ENCODE results near the gene TGFBR3. TPM values are rescaled to one million over a fixed set of nuclear protein-coding genes. Genes with fewer than 3 reads are reported as not detected.

Gene TGFBR3
- total RNA-seq, 2 experiments from 2014 or later = 13.9 to 15.3 TPM

DNA sequence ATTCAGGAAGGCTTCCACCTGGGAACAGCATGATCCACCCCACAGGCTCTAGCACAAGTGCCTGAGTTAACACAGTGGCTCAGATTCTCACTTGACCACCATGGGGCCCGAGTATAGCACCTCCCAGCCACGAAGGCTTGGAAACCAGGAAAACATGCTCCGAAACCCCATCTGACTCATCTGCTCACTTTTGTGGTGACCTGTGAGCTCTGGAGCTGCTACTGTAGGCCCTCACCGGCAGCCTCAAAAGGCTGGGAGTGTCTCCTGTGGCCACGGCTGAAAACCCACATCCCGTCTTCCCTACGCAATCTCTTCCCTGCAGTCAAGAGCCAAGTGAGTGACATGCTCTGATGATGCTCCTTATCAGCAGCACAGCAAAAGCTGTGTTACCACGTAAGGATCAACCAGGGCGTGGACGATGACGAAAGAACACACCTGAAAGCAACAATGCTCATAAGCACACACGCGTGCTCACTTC lies 81.4 kb downstream of the TGFBR3 start:
- DNase-seq (peak; percentile 75), ATAC-seq (ENCODE audit: low read depth) (peak; percentile 67)
- no peaks in the 10 kb centered on the region for H3K9me3 Mint-ChIP-seq
- POLR2A ChIA-PET = interaction anchor here (0.8 to 1.4 kb wide), 2 partner anchors 13 to 303 kb away, joined by 3 read pairs; partner anchors contain the start of gene CDC7
- H3K36me3 Mint-ChIP-seq = peaks cover 6% of the 10 kb centered on the region
- peaks cover 35% of the 10 kb centered on the region for H3K27me3 Mint-ChIP-seq
- peaks cover 37% of the 10 kb centered on the region for H3K4me1 Mint-ChIP-seq
- H3K4me3 Mint-ChIP-seq = peak overlapping the region; percentile 82
- peak overlapping the region; percentile 86 for H3K27ac Mint-ChIP-seq

DNA sequence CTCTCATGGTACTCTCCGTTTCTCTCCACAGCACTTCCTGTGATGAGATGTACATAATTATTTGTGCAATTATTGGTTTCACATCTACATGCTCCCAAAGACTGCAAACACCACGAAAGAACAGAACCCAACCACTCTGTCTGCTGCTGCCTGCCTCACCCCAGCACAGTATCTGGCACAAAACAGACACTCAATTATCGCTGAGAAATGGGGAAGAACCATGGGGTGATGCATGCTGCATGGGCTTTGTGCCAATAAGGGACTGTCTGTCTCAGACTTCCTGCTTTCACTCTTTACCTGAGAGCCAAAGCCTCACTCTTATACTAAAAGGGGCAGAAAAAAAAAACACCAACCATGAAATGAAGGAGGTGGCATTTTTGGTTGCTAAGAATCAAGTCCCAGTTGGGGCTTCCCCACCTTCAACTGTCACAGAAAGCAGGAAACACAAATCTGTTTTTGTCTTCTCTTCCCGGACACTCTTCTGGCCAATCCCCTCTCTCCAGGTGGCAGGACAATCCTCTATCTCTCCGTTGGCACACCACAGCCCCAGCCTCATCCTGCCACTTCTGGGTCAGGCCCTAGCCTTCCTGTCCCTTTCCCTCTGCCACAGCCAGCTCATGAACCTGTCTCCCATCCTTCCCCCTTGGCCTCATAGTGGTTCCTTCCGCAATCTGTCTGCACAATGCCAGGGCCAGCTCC lies 82.0 kb downstream of the TGFBR3 start:
- peaks cover 35% of the 10 kb centered on the region for H3K4me1 Mint-ChIP-seq
- H3K4me3 Mint-ChIP-seq = peak overlapping the region; percentile 82
- DNase-seq (peak; percentile 67), ATAC-seq (ENCODE audit: low read depth) (peak; percentile 70)
- H3K36me3 Mint-ChIP-seq = peaks cover 6% of the 10 kb centered on the region
- peaks cover 35% of the 10 kb centered on the region for H3K27me3 Mint-ChIP-seq
- H3K27ac Mint-ChIP-seq = peak overlapping the region; percentile 86
- POLR2A ChIA-PET = interaction anchor here (0.6 to 1.4 kb wide), 3 partner anchors 12 to 303 kb away, joined by 3 read pairs; partner anchors contain the start of gene CDC7
- no peaks in the 10 kb centered on the region for H3K9me3 Mint-ChIP-seq

DNA sequence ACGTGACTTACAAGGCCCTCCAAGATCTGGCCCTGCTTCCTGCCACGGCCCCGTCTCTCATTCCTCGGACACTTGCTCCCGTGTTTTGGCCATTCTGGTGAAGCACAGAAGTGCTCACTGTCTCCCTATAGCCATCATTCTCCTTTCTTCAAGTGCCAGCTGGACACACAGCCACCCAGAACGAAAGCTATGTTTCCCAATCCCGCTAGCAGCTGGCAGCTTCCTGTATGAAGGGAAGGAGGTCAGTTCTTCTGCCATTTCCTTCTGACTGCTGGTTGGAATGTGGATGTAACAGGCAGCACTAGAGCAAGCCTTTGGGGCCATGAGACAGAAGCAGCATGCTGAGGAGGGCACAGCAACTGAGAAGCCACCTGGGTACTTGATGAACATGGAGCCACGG lies 82.8 kb downstream of the TGFBR3 start:
- Mint-ChIP-seq H3K27ac (peak overlapping the region; percentile 86), H3K27me3 (peaks cover 34% of the 10 kb centered on the region), H3K4me3 (peak overlapping the region; percentile 82), H3K9me3 (no peaks in the 10 kb centered on the region), H3K4me1 (peaks cover 38% of the 10 kb centered on the region), H3K36me3 (peaks cover 6% of the 10 kb centered on the region)
- ATAC-seq (ENCODE audit: low read depth) (no peak), DNase-seq (no peak)
- POLR2A ChIA-PET = interaction anchor here (0.6 to 1.4 kb wide), 2 partner anchors 50 to 302 kb away, joined by 3 read pairs; partner anchors contain the start of gene CDC7

DNA sequence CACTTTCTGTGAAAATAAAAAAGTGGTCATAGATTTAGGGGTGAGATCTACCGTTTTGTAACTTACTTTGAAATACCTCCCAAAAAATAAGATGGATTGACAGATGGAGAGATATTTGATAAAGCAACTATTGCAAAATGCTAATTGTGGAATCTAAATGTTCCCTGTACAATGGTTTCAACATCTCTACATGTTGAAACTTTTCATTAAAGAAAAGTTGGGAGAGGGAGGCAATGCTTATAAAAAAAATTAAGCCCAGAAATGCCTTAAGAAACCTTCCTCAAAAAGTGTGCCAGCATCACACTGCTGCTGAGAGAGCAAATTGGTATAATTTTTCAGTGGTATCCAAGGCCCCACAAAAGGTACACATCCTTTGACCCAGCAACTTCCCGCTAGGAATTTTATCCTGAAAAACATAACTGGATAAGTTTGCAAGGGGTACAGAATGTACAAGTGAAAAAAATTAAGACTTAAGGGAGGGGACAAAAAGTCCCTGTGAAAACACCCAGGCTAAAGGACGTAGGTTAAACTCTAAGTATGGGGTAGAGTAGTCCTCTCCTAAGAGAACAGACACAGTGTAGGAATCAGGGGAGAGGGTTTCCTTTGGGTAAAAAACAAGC lies 84.3 kb downstream of the TGFBR3 start:
- DNase-seq (no peak), ATAC-seq (ENCODE audit: low read depth) (no peak)
- no peaks in the 10 kb centered on the region for H3K9me3 Mint-ChIP-seq
- H3K4me1 Mint-ChIP-seq = peaks cover 38% of the 10 kb centered on the region
- H3K4me3 Mint-ChIP-seq = no peak overlapping the region
- POLR2A ChIA-PET = no interaction called here
- H3K27ac Mint-ChIP-seq = no peak overlapping the region
- H3K27me3 Mint-ChIP-seq = peaks cover 24% of the 10 kb centered on the region
- H3K36me3 Mint-ChIP-seq = peaks cover 6% of the 10 kb centered on the region

DNA sequence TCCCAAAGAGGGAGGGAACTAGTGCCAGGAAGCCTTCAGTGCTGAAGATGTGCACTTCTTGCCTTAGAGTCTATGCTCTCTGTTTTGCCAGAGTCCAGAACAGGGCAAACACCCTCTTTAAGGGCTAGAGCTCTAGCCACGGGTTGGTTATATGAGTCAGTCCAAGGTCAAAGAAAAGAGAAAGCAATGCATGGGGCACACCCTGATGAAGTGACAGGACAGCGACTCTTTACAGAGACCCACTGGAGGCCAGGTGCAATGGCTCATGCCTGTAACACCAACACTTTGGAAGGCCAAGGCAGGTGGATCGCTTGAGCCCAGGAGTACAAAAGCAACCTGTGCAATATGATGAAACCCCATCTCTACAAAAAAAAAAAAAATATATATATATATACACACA lies 86.1 kb downstream of the TGFBR3 start:
- ATAC-seq (ENCODE audit: low read depth) (no peak), DNase-seq (no peak)
- no peak overlapping the region for H3K27ac Mint-ChIP-seq
- no peak overlapping the region for H3K4me3 Mint-ChIP-seq
- POLR2A ChIA-PET = no interaction called here
- peaks cover 30% of the 10 kb centered on the region for H3K4me1 Mint-ChIP-seq
- H3K9me3 Mint-ChIP-seq = peaks cover 3% of the 10 kb centered on the region
- peaks cover 23% of the 10 kb centered on the region for H3K27me3 Mint-ChIP-seq
- peaks cover 6% of the 10 kb centered on the region for H3K36me3 Mint-ChIP-seq

DNA sequence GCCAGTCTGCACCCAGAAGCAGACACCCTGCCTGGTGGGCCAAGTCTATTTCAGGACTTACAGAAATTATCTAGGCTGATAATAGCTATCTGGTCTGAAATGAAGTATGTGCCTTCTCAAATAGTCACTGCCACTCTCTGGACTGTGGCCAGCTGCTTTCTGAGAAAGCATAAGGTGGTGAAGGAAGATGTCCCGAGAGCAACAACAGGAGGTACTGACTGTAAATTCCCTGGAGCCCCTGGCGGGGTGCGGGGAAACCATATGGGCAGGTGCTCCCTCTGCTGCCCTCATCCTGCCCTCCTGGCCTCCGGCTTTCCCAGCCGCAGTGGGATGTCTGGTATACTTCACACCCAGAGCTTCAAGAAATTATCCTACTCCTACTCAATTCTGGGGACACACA lies 86.8 kb downstream of the TGFBR3 start:
- ATAC-seq (ENCODE audit: low read depth) = no peak

DNA sequence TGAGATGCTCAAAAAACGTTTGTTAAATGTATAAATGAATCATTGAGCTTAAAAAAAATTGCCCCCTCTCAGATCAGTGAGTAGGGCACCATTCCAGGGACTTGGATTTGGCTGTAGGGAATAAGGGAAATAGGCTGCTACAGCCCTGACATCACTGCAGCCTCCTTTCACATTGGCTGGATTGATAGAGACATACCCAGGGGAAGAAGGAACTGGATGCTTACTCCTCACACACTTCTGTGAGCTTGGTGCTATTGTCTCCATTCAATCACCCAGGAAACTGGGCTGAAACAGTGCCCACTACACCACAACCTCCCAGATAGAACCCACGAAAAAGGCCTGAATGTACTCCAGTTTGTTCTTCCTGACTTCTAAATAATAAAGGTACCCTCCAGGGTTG lies 87.2 kb downstream of the TGFBR3 start:
- H3K4me3 Mint-ChIP-seq = no peak overlapping the region
- ATAC-seq (ENCODE audit: low read depth) (no peak), DNase-seq (no peak)
- peaks cover 5% of the 10 kb centered on the region for H3K9me3 Mint-ChIP-seq
- POLR2A ChIA-PET = no interaction called here
- H3K27me3 Mint-ChIP-seq = peaks cover 23% of the 10 kb centered on the region
- H3K27ac Mint-ChIP-seq = no peak overlapping the region
- H3K4me1 Mint-ChIP-seq = peaks cover 20% of the 10 kb centered on the region
- peaks cover 8% of the 10 kb centered on the region for H3K36me3 Mint-ChIP-seq

More for the DNA sequence above, 86.8 kb downstream of the TGFBR3 start:
- Mint-ChIP-seq H3K9me3 (peaks cover 5% of the 10 kb centered on the region), H3K4me3 (no peak overlapping the region), H3K36me3 (peaks cover 8% of the 10 kb centered on the region), H3K27ac (no peak overlapping the region), H3K27me3 (peaks cover 23% of the 10 kb centered on the region), H3K4me1 (peaks cover 24% of the 10 kb centered on the region)
- POLR2A ChIA-PET = no interaction called here
- no peak for DNase-seq

DNA sequence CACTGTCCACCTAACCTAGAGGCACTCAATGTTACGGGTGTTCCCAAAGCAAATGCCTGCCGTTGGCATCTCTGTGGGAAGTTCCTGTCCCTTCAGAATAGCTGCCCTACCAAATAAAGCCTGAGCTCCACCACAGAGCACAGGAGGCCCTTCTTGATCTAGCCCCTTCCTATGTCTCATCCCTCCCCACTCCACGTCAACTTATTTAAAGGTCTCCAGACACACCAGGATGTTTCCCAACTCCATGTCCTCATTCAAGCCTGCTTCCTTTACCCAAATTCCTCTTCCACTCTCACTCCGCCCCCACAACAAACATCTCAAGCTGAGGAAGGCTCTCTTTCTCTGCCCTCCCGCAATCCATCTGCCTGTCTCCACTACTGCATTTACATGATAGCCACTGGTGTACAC lies 87.7 kb downstream of the TGFBR3 start:
- H3K9me3 Mint-ChIP-seq = peaks cover 5% of the 10 kb centered on the region
- H3K36me3 Mint-ChIP-seq = peaks cover 6% of the 10 kb centered on the region
- DNase-seq (no peak), ATAC-seq (ENCODE audit: low read depth) (no peak)
- peak overlapping the region; percentile 5 for H3K27ac Mint-ChIP-seq
- POLR2A ChIA-PET = no interaction called here
- peaks cover 17% of the 10 kb centered on the region for H3K4me1 Mint-ChIP-seq
- no peak overlapping the region for H3K4me3 Mint-ChIP-seq
- peaks cover 23% of the 10 kb centered on the region for H3K27me3 Mint-ChIP-seq

DNA sequence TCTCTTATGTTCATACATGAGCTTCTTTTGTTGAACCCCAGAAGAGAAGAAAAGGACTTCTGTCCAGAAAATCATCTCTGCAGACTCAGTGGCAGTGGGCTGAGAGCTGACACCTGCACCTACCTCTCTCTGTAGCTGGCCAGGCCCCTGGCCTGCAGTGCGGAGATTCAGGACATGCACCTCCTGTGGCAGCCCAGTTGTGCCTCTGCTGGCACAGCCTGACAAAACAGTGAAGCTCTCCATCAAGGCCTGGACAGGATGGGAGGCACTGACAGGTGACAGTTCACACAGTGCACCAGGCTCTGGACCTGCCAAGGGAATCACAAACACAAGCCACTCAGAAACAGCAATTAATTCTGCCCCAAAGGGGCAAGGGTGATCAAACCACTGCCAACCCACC lies 88.8 kb downstream of the TGFBR3 start:
- peaks cover 9% of the 10 kb centered on the region for H3K4me1 Mint-ChIP-seq
- no peak overlapping the region for H3K4me3 Mint-ChIP-seq
- H3K27me3 Mint-ChIP-seq = peaks cover 17% of the 10 kb centered on the region
- POLR2A ChIA-PET = no interaction called here
- no peak for DNase-seq
- no peak overlapping the region for H3K27ac Mint-ChIP-seq
- H3K36me3 Mint-ChIP-seq = peaks cover 2% of the 10 kb centered on the region
- no peak for ATAC-seq (ENCODE audit: low read depth)
- H3K9me3 Mint-ChIP-seq = peaks cover 5% of the 10 kb centered on the region

DNA sequence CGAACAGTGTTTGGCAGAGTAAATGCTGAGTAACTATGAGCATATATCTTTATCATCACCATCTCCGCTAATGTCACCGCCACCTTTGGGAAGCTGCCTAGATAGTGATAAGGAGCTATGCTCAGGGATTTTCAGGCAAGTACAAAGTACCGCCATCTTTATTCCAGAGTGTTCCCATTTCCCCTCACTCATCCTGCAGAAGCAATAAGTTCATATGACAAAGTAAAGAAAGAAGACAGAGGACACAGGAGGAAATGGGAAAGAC lies 89.6 kb downstream of the TGFBR3 start:
- DNase-seq (no peak), ATAC-seq (ENCODE audit: low read depth) (no peak)
- Mint-ChIP-seq H3K4me1 (peaks cover 17% of the 10 kb centered on the region), H3K4me3 (no peak overlapping the region), H3K27ac (no peak overlapping the region), H3K36me3 (peaks cover 2% of the 10 kb centered on the region), H3K9me3 (peaks cover 5% of the 10 kb centered on the region), H3K27me3 (peaks cover 15% of the 10 kb centered on the region)
- POLR2A ChIA-PET = no interaction called here

DNA sequence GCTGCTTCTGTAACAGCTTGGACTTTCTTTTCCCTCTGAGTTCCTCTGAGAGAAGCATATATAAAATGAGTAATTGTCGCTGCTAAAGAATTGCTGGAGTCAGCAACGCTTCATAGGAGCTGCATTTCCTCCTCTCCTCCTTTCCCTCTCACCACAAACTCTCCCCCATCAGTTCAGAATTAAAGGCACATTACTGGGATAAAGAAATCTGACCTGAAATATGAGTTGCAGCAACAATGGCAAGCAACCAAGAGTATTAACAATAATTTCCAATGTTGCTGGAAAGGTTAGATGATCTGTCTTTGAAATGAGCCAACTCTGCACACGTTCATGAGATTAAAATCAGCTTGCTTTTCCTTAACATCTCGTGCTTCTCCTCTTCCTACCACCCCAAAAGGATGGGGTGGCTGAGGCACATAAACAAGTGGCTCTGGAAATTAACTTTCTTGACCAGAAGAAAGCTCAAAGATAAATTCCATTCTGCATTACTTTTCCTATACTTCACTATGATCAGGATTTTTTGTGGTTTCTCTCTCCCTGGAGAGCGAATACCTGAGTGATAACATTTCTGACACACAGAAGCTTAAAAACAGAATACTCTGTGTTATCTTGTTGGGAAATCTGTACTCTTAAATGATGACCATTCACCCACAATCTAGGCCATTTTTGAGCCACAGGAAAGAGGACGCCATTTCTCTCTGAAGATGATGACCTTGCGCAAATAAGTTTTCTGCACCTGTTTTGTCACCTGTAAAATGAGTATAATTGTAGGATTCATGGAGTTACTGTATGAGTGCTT lies 90.2 kb downstream of the TGFBR3 start:
- no peak overlapping the region for H3K4me3 Mint-ChIP-seq
- H3K27me3 Mint-ChIP-seq = peaks cover 18% of the 10 kb centered on the region
- POLR2A ChIA-PET = no interaction called here
- no peak for ATAC-seq (ENCODE audit: low read depth)
- H3K9me3 Mint-ChIP-seq = peaks cover 5% of the 10 kb centered on the region
- H3K4me1 Mint-ChIP-seq = peaks cover 23% of the 10 kb centered on the region
- DNase-seq = no peak
- H3K27ac Mint-ChIP-seq = no peak overlapping the region
- peaks cover 5% of the 10 kb centered on the region for H3K36me3 Mint-ChIP-seq

DNA sequence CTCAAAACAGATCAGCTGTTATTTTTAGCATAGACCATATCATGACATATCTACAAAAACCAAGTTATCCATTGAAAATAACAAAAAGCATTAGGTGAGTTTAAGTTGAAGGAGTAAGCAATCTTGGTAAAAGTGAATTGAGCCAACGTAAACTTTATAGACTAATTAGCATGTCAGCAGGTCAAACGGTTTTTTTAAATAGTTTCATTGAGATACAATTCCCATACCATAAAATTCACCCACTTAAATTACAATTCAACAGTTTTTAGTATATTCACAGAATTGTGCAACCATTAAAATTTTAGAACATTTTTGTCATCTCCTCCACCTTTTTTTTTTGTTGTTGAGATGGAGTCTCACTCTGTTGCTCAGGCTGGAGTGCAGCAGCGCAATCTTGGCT lies 92.1 kb downstream of the TGFBR3 start:
- peaks cover 19% of the 10 kb centered on the region for H3K4me1 Mint-ChIP-seq
- H3K36me3 Mint-ChIP-seq = peaks cover 5% of the 10 kb centered on the region
- no peak for DNase-seq
- peaks cover 5% of the 10 kb centered on the region for H3K9me3 Mint-ChIP-seq
- no peak overlapping the region for H3K27ac Mint-ChIP-seq
- no peak for ATAC-seq (ENCODE audit: low read depth)
- POLR2A ChIA-PET = no interaction called here
- no peak overlapping the region for H3K4me3 Mint-ChIP-seq
- H3K27me3 Mint-ChIP-seq = peaks cover 20% of the 10 kb centered on the region

DNA sequence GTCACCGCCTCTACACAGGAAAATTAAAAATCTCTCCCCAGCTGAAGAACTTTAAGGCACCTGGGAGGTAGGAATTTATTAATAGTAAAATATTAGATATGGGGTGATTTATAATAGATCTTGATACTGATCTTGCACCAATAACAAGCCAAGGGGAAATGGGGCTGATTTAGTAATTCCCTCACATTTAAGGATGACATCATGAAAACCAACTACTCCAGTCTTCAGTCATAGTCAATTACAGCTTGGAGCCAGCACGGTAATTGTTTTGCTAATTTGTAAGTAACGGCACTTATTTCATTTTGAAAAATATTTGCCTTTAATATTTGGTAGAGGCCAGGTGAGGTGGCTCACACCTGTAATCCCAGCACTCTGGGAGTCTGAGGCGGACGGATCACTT lies 92.8 kb downstream of the TGFBR3 start:
- DNase-seq (no peak), ATAC-seq (ENCODE audit: low read depth) (no peak)
- H3K27me3 Mint-ChIP-seq = peaks cover 18% of the 10 kb centered on the region
- H3K4me3 Mint-ChIP-seq = no peak overlapping the region
- POLR2A ChIA-PET = no interaction called here
- H3K9me3 Mint-ChIP-seq = peaks cover 5% of the 10 kb centered on the region
- H3K36me3 Mint-ChIP-seq = peaks cover 5% of the 10 kb centered on the region
- H3K27ac Mint-ChIP-seq = no peak overlapping the region
- H3K4me1 Mint-ChIP-seq = peaks cover 17% of the 10 kb centered on the region
